WI38 (cell line): ENCODE results near the gene MED27.

Experiments used
- H3K4me3 ChIP-seq: 2 replicates; pipeline ENCODE4 v1.5.1; 2011; ENCODE audit warnings: low read depth, mild to moderate bottlenecking, control low read depth, low read length
- TF ChIP-seq, protein P1 (sequence below): IDR thresholded peaks from 2 replicates; pipeline ENCODE4 v1.5.1; 2012; ENCODE audit warnings: low read depth, mild to moderate bottlenecking, control low read depth, low read length

The MED27 gene

GRCh38 chr9:131817073-131817472 is 262.6 kb downstream of the MED27 start:
- H3K4me3 ChIP-seq: no peak overlapping the region
- TF ChIP-seq, protein P1, sequence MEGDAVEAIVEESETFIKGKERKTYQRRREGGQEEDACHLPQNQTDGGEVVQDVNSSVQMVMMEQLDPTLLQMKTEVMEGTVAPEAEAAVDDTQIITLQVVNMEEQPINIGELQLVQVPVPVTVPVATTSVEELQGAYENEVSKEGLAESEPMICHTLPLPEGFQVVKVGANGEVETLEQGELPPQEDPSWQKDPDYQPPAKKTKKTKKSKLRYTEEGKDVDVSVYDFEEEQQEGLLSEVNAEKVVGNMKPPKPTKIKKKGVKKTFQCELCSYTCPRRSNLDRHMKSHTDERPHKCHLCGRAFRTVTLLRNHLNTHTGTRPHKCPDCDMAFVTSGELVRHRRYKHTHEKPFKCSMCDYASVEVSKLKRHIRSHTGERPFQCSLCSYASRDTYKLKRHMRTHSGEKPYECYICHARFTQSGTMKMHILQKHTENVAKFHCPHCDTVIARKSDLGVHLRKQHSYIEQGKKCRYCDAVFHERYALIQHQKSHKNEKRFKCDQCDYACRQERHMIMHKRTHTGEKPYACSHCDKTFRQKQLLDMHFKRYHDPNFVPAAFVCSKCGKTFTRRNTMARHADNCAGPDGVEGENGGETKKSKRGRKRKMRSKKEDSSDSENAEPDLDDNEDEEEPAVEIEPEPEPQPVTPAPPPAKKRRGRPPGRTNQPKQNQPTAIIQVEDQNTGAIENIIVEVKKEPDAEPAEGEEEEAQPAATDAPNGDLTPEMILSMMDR: no peak

- TF ChIP-seq, protein P1: no peak
- no peak overlapping the region for H3K4me3 ChIP-seq
These were observed 263.4 kb downstream of the MED27 start for GRCh38 chr9:131815970-131816873.

- no peak overlapping the region for H3K4me3 ChIP-seq
- TF ChIP-seq, protein P1: no peak
These were observed 265.0 kb downstream of the MED27 start for GRCh38 chr9:131814707-131815106.

DNA sequence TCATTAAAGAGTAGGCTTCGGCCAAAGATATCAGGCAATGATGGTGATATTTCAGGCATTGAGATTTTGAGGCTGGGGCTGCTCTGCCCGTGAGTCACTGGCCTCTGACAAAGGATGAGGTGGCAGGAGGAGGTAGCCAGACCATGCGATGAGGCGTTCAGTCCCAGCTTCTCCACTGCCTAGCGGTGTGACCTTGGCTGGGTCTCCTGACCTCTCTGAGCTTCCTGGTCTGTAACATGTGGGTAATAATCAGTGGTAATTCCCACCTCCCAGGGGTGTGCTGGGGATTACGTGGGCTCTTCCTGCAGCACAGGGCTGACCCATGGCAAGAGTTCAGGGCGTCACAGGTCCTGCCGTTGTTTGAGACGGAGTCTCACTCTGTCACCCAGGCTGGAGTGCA is 266.6 kb downstream of the MED27 start:
- H3K4me3 ChIP-seq: no peak overlapping the region
- TF ChIP-seq, protein P1: no peak

- TF ChIP-seq, protein P1: no peak
- no peak overlapping the region for H3K4me3 ChIP-seq
These were observed 267.4 kb downstream of the MED27 start for GRCh38 chr9:131812116-131812790.

GRCh38 chr9:131811405-131811804 is 268.3 kb downstream of the MED27 start:
- TF ChIP-seq, protein P1: no peak
- H3K4me3 ChIP-seq: no peak overlapping the region
